DND-41 (cell line): Measurements from ENCODE around the gene EHMT1.

Experiments
- ATAC-seq: fragments of 200-7000 bp; cut with Tn5 transposase; 3 replicates; pipeline ENCODE4 v1.9.1; 2021; ENCODE audit warnings: low read depth; ENCODE audit not compliant: insufficient read depth
- DNase-seq: peaks from one replicate; pipeline ENCODE4 v3.0.0-alpha.2; 2020
- H2AFZ ChIP-seq: 2 replicates; pipeline ENCODE4 v1.6.0; 2012; ENCODE audit warnings: low read depth, low read length
- H3K27ac ChIP-seq: 2 replicates; pipeline ENCODE4 v1.5.1; 2012; ENCODE audit warnings: low read length, inconsistent platforms
- H3K27me3 ChIP-seq: fragments of 200-600 bp; sonication (generic); 2 replicates; pipeline ENCODE4 v1.6.0; 2012; ENCODE audit warnings: low read length, mild to moderate bottlenecking, inconsistent platforms; ENCODE audit not compliant: insufficient read depth, poor library complexity
- H3K36me3 ChIP-seq: 2 replicates; pipeline ENCODE4 v1.5.1; 2012; ENCODE audit warnings: low read length, inconsistent platforms; ENCODE audit not compliant: insufficient read depth
- H3K4me1 ChIP-seq: 2 replicates; pipeline ENCODE4 v1.5.1; 2012; ENCODE audit warnings: mild to moderate bottlenecking, low read length; ENCODE audit not compliant: insufficient read depth
- H3K4me2 ChIP-seq: 2 replicates; pipeline ENCODE4 v1.6.0; 2012; ENCODE audit warnings: mild to moderate bottlenecking, moderate library complexity, low read length, inconsistent platforms; ENCODE audit not compliant: insufficient read depth
- H3K4me3 ChIP-seq, 2 experiments: fragments of 200-600 bp in 1 of 2; shearing (Covaris generic) in 1 of 2; 2 replicates each; pipeline ENCODE4 v1.5.1; 2012 to 2016; ENCODE audit warnings: inconsistent platforms in 2 of 2, low read length in 2 of 2, mild to moderate bottlenecking in 2 of 2, low read depth in 1 of 2, moderate library complexity in 1 of 2
- H3K79me2 ChIP-seq: 2 replicates; pipeline ENCODE4 v1.6.0; 2012; ENCODE audit warnings: low read length, inconsistent platforms; ENCODE audit not compliant: insufficient read depth
- H3K9ac ChIP-seq: 2 replicates; pipeline ENCODE4 v1.6.0; 2012; ENCODE audit warnings: low read depth, mild to moderate bottlenecking, inconsistent platforms, low read length, moderate library complexity
- H3K9me3 ChIP-seq: 2 replicates; pipeline ENCODE4 v1.5.1; 2012; ENCODE audit warnings: low read length, moderate library complexity, mild to moderate bottlenecking, inconsistent platforms; ENCODE audit not compliant: insufficient read depth, severe bottlenecking
- H4K20me1 ChIP-seq: 2 replicates; pipeline ENCODE4 v1.6.0; 2012; ENCODE audit warnings: low read length; ENCODE audit not compliant: insufficient read depth
- CTCF ChIP-seq: IDR thresholded peaks from 2 replicates; pipeline ENCODE4 v1.5.1; 2012; ENCODE audit warnings: borderline replicate concordance, low read length, moderate library complexity, mild to moderate bottlenecking; ENCODE audit not compliant: poor library complexity, severe bottlenecking; ENCODE audit errors: extremely low read depth
- EZH2 ChIP-seq: IDR thresholded peaks from 3 replicates; pipeline ENCODE4 v1.6.1; 2012; ENCODE audit warnings: borderline replicate concordance, low read depth, mild to moderate bottlenecking, moderate library complexity, low read length, inconsistent platforms; ENCODE audit not compliant: severe bottlenecking

Gene EHMT1

DNA sequence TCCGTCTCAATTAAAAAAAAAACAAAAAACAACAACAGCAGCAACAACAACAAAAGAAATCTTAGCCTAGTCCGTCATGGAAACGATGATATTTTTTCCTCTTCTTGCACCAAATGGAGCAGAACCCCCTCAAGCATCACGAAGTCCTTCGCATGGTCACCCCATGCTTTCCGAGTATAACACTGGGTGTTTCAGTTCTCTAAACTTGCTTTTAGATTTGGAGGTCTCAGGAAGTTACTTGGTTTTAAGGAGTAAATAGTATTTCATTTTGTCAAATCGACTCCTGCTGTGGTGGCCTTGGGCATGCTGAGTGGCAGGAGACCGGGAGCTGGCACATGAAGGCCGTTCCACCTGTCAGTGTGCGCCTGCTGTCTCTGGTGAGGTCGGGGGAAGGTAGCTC lies 140.3 kb downstream of the EHMT1 start:
- no peak overlapping the region for H3K4me2 ChIP-seq
- peaks cover 86% of the 10 kb centered on the region for H3K36me3 ChIP-seq
- H3K27me3 ChIP-seq: no peaks in the 10 kb centered on the region
- peaks cover 6% of the 10 kb centered on the region; the same call in 1 of the 2 replicates for H4K20me1 ChIP-seq
- no peak overlapping the region for H3K4me3 ChIP-seq
- H3K9ac ChIP-seq: no peak overlapping the region
- TF ChIP-seq EZH2 (no peak), CTCF (no peak)
- DNase-seq: no peak
- no peak for ATAC-seq
- H3K9me3 ChIP-seq: no peaks in the 10 kb centered on the region
- no peak overlapping the region for H3K27ac ChIP-seq
- no peaks in the 10 kb centered on the region for H3K4me1 ChIP-seq
- no peak overlapping the region for H2AFZ ChIP-seq
- peaks cover 2% of the 10 kb centered on the region; the same call in 1 of the 2 replicates for H3K79me2 ChIP-seq

- Histone ChIP-seq H3K4me2 (no peak overlapping the region), H4K20me1 (peaks cover 6% of the 10 kb centered on the region; the same call in 1 of the 2 replicates), H3K27me3 (no peaks in the 10 kb centered on the region), H3K36me3 (peaks cover 86% of the 10 kb centered on the region), H3K27ac (no peak overlapping the region), H2AFZ (no peak overlapping the region), H3K9me3 (no peaks in the 10 kb centered on the region), H3K4me3 (no peak overlapping the region), H3K79me2 (peaks cover 2% of the 10 kb centered on the region; the same call in 1 of the 2 replicates), H3K9ac (no peak overlapping the region), H3K4me1 (no peaks in the 10 kb centered on the region)
- DNase-seq (peak; percentile 45), ATAC-seq (no peak)
- no peak for TF ChIP-seq CTCF
- no peak for TF ChIP-seq EZH2
Measured at GRCh38 chr9:137759649-137760321, 141.0 kb downstream of the EHMT1 start.

DNA sequence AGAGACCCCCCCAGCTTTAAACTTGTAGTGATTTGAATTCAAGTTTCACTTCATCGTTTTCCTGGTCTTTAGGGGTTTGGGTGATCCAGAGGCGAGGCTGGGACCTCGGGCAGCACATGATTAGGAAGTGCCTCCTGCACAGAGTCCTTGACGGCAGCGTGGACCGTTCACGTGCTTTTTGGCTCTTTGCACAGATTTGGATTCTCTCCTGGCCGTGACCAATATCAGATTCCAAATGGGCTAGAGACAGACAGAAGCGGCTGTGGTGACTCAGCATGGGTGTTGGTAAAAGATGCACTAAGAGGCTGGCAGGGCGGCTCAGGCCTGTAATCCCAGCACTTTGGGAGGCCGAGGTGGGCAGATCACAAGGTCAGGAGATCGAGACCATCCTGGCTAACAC lies 141.6 kb downstream of the EHMT1 start:
- Histone ChIP-seq H3K27ac (no peak overlapping the region), H3K36me3 (peaks cover 84% of the 10 kb centered on the region), H3K4me2 (no peak overlapping the region), H3K79me2 (peaks cover 2% of the 10 kb centered on the region; the same call in 1 of the 2 replicates), H3K9me3 (no peaks in the 10 kb centered on the region), H3K9ac (no peak overlapping the region), H3K4me1 (no peaks in the 10 kb centered on the region), H2AFZ (no peak overlapping the region), H4K20me1 (peaks cover 6% of the 10 kb centered on the region; the same call in 1 of the 2 replicates), H3K4me3 (no peak overlapping the region), H3K27me3 (no peaks in the 10 kb centered on the region)
- no peak for TF ChIP-seq CTCF
- TF ChIP-seq EZH2: no peak
- DNase-seq: no peak
- no peak for ATAC-seq
